Measurements from ENCODE around the gene PBX2. TPM values are rescaled to one million over a fixed set of nuclear protein-coding genes. Genes with fewer than 3 reads are reported as not detected.
A peak's percentile ranks its signal among the peaks of the same experiment; 100 is the strongest.

PBX2 gene
- total and polyA plus RNA-seq, 10 of the 15 experiments (the other 5 are each of a cell fraction or from before 2014, with no cell fraction given) = 0.84 to 66.5 (median 20.6) TPM

- DNase-seq (ENCODE audit: low read depth, low spot score) (no peak), FAIRE-seq (no peak), ATAC-seq (no peak)
- TF ChIP-seq JUND (IDR thresholded peaks at IDR 0.05; ENCODE audit: low read depth, low read length) (no peak), SREBF1 (IDR thresholded peaks at IDR 0.05; ENCODE audit: low read length) (no peak), MXI1 (IDR thresholded peaks at IDR 0.05; ENCODE audit: low read depth, low read length) (no peak), REST (IDR thresholded peaks at IDR 0.05; ENCODE audit: low read depth, low read length) (no peak), CTCF (IDR thresholded peaks at IDR 0.05 in 2 of 3, conservative IDR thresholded peaks at IDR 0.05 in 1 of 3; ENCODE audit: control insufficient read depth in 2 of 3, extremely low read depth in 1 of 3, insufficient read depth in 1 of 3, low read depth in 3 of 3, low read length in 3 of 3) (0 out of 6 replicates have a peak, but pooled peaks of 1 of the 3 experiments have one; percentile 1)
- Histone ChIP-seq H4K20me1 (ENCODE audit: control insufficient read depth, insufficient read depth) (no peaks in the 10 kb centered on the region), H3K9ac (ENCODE audit: control insufficient read depth, insufficient read depth, low read length) (no peak overlapping the region), H3K79me2 (ENCODE audit: control insufficient read depth, insufficient read depth, low read length) (no peaks in the 10 kb centered on the region), H3K4me1 (ENCODE audit: control insufficient read depth, insufficient read depth, low read length) (no peaks in the 10 kb centered on the region; the same call in 1 of the 2 replicates), H3K4me2 (ENCODE audit: control insufficient read depth, insufficient read depth) (peak overlapping the region; percentile 13; the same call in 1 of the 2 replicates), H3K4me3 (no peak overlapping the region), H3K9me3 (replicated peaks; ENCODE audit: control insufficient read depth, insufficient read depth, low read length) (no peaks in the 10 kb centered on the region; the same call in 2 of the 3 replicates), H3K36me3 (ENCODE audit: control insufficient read depth in 2 of 2, insufficient read depth in 2 of 2, low read length in 1 of 2) (no peaks in the 10 kb centered on the region), H3K27me3 (replicated peaks in 1 of 2; ENCODE audit: control insufficient read depth in 2 of 2, insufficient read depth in 2 of 2, low read length in 1 of 2) (peaks cover 9 to 12% of the 10 kb centered on the region in 2 experiments), H2AFZ (ENCODE audit: control insufficient read depth, low read depth, low read length) (no peak overlapping the region), H3K27ac (ENCODE audit: control insufficient read depth, insufficient read depth) (no peak overlapping the region)
- ChIA-PET RAD21 (ENCODE audit: unreplicated experiment) (no interaction called here), SMC1A (ENCODE audit: uncharacterized antibody, unreplicated experiment) (no interaction called here), CTCF (no interaction called here), POLR2A (no interaction called here)
- in situ Hi-C loops (cut with MboI) (no loop called here), intact Hi-C loops (cut with micrococcal nuclease; ENCODE audit: unreplicated experiment) (no loop called here)
- 47% methylated on average over 47 of the region's 47 CpGs for WGBS (ENCODE audit: insufficient coverage, insufficient replicate concordance, low lambda C conversion rate, missing lambda C conversion rate)
- no TSS peak for BruUV-seq (replicated peaks)
Observed at GRCh38 chr6:32149092-32149755, 40.8 kb downstream of the PBX2 start.
